Neural cell (in vitro differentiated cells): Measurements from ENCODE around the gene RYR2. TPM values are rescaled to one million over a fixed set of nuclear protein-coding genes. Genes with fewer than 3 reads are reported as not detected.

Experiments
- H2AFZ ChIP-seq: fragments of 200-600, 300-800 bp; sonication (generic), shearing (Covaris generic); 2 replicates; pipeline ENCODE4 v1.6.0; 2014; ENCODE audit warnings: low read depth, mild to moderate bottlenecking, antibody characterized with exemption, low read length, moderate library complexity
- H3F3A ChIP-seq: fragments of 200-600 bp; shearing (Covaris generic); 2 replicates; pipeline ENCODE4 v1.6.1; 2016; ENCODE audit warnings: mild to moderate bottlenecking, moderate library complexity, mixed read lengths, antibody characterized with exemption, low read length; ENCODE audit not compliant: insufficient read depth, poor library complexity, severe bottlenecking
- H3K27ac ChIP-seq: fragments of 200-600, 300-800 bp; sonication (generic), shearing (Covaris generic); 2 replicates; pipeline ENCODE4 v1.5.1; 2014; ENCODE audit warnings: mild to moderate bottlenecking, low read length, moderate library complexity
- H3K27me3 ChIP-seq: fragments of 300-800, 200-600 bp; sonication (generic), shearing (Covaris generic); 2 replicates; pipeline ENCODE4 v1.6.0; 2014; ENCODE audit warnings: mild to moderate bottlenecking, low read depth, low read length, moderate library complexity; ENCODE audit not compliant: insufficient read depth
- H3K36me3 ChIP-seq: fragments of 300-800, 200-600 bp; sonication (generic), shearing (Covaris generic); 2 replicates; pipeline ENCODE4 v1.5.1; 2014; ENCODE audit warnings: mild to moderate bottlenecking, antibody characterized with exemption, low read length, moderate library complexity; ENCODE audit not compliant: insufficient read depth
- H3K4me2 ChIP-seq: fragments of 300-800, 200-600 bp; sonication (generic), shearing (Covaris generic); 2 replicates; pipeline ENCODE4 v1.6.0; 2014; ENCODE audit warnings: mild to moderate bottlenecking, low read length
- H3K4me3 ChIP-seq: fragments of 300-800, 200-600 bp; sonication (generic), shearing (Covaris generic); 2 replicates; pipeline ENCODE4 v1.5.1; 2014; ENCODE audit warnings: mild to moderate bottlenecking, low read length, moderate library complexity
- H3K79me2 ChIP-seq: fragments of 200-600 bp; shearing (Covaris generic); replicated peaks from 2 replicates; pipeline ENCODE4 v1.6.0; 2014; ENCODE audit warnings: mild to moderate bottlenecking, low read length, moderate library complexity; ENCODE audit not compliant: insufficient read depth
- H3K9ac ChIP-seq: fragments of 300-800, 200-600 bp; sonication (generic), shearing (Covaris generic); 2 replicates; pipeline ENCODE4 v1.6.1; 2016; ENCODE audit warnings: mild to moderate bottlenecking, low read length, mixed read lengths
- H3K9me2 ChIP-seq: fragments of 200-600 bp; shearing (Covaris generic); 2 replicates; pipeline ENCODE4 v1.6.1; 2016; ENCODE audit warnings: mild to moderate bottlenecking, low read length, mixed read lengths; ENCODE audit not compliant: insufficient read depth
- H3K9me3 ChIP-seq: fragments of 200-600, 300-800 bp; sonication (generic), shearing (Covaris generic); 2 replicates; pipeline ENCODE4 v1.6.1; 2016; ENCODE audit warnings: mild to moderate bottlenecking, mixed run types, low read length, moderate library complexity, mixed read lengths
- H4K20me1 ChIP-seq: fragments of 200-600 bp; shearing (Covaris generic); 2 replicates; pipeline ENCODE4 v1.6.1; 2016; ENCODE audit warnings: mild to moderate bottlenecking, mixed run types; ENCODE audit not compliant: insufficient read depth
- CTCF ChIP-seq: fragments of 450-650 bp; IDR thresholded peaks from 2 replicates; pipeline ENCODE4 v1.5.1; 2014; ENCODE audit warnings: antibody characterized with exemption, mild to moderate bottlenecking, moderate library complexity; ENCODE audit not compliant: poor library complexity, severe bottlenecking
- EP300 ChIP-seq: fragments of 450-650 bp; conservative IDR thresholded peaks from 2 replicates; pipeline ENCODE4 v1.6.1; 2014; ENCODE audit warnings: antibody characterized with exemption, mild to moderate bottlenecking, moderate library complexity; ENCODE audit not compliant: poor library complexity, severe bottlenecking
- EZH2 ChIP-seq: fragments of 200-600, 300-800 bp; shearing (Covaris generic), sonication (generic); IDR thresholded peaks from 2 replicates; pipeline ENCODE4 v1.6.1; 2014; ENCODE audit warnings: antibody characterized with exemption, low read length, borderline replicate concordance, mild to moderate bottlenecking; ENCODE audit not compliant: insufficient read depth, poor library complexity, severe bottlenecking
- MXI1 ChIP-seq: fragments of 450-650 bp; conservative IDR thresholded peaks from 2 replicates; pipeline ENCODE4 v1.6.1; 2014; ENCODE audit warnings: antibody characterized with exemption, mild to moderate bottlenecking; ENCODE audit not compliant: poor library complexity, severe bottlenecking
- POLR2AphosphoS5 ChIP-seq: IDR thresholded peaks from 2 replicates; pipeline ENCODE4 v1.6.1; 2012
- RAD21 ChIP-seq: fragments of 450-650 bp; conservative IDR thresholded peaks from 2 replicates; pipeline ENCODE4 v1.6.1; 2014; ENCODE audit warnings: antibody characterized with exemption, mild to moderate bottlenecking, moderate library complexity
- SMC3 ChIP-seq: fragments of 450-650 bp; conservative IDR thresholded peaks from 2 replicates; pipeline ENCODE4 v1.6.1; 2014; ENCODE audit warnings: antibody characterized with exemption, mild to moderate bottlenecking, moderate library complexity; ENCODE audit not compliant: poor library complexity
- TAF1 ChIP-seq: IDR thresholded peaks from 2 replicates; pipeline ENCODE4 v1.6.1; 2012; ENCODE audit warnings: low read depth
- polyA plus RNA-seq: library from polyadenylated mRNA; depleted of rRNA; stranded (reverse); fragments of >200 nt; gene quantifications from 2 replicates; pipeline ENCODE4 v1.2.3, GENCODE V29; 2014
- TF ChIP-seq, protein P1 (sequence below): IDR thresholded peaks from 2 replicates; pipeline ENCODE4 v1.6.1; 2012; ENCODE audit warnings: borderline replicate concordance

RYR2 gene
- polyA plus RNA-seq, 1 donor from 2014 or later = 3.8 TPM

GRCh38 chr1:237471956-237472355 is 430.0 kb downstream of the RYR2 start:
- no peak overlapping the region for H2AFZ ChIP-seq
- H3K27ac ChIP-seq = no peak overlapping the region
- TF ChIP-seq, protein P1, sequence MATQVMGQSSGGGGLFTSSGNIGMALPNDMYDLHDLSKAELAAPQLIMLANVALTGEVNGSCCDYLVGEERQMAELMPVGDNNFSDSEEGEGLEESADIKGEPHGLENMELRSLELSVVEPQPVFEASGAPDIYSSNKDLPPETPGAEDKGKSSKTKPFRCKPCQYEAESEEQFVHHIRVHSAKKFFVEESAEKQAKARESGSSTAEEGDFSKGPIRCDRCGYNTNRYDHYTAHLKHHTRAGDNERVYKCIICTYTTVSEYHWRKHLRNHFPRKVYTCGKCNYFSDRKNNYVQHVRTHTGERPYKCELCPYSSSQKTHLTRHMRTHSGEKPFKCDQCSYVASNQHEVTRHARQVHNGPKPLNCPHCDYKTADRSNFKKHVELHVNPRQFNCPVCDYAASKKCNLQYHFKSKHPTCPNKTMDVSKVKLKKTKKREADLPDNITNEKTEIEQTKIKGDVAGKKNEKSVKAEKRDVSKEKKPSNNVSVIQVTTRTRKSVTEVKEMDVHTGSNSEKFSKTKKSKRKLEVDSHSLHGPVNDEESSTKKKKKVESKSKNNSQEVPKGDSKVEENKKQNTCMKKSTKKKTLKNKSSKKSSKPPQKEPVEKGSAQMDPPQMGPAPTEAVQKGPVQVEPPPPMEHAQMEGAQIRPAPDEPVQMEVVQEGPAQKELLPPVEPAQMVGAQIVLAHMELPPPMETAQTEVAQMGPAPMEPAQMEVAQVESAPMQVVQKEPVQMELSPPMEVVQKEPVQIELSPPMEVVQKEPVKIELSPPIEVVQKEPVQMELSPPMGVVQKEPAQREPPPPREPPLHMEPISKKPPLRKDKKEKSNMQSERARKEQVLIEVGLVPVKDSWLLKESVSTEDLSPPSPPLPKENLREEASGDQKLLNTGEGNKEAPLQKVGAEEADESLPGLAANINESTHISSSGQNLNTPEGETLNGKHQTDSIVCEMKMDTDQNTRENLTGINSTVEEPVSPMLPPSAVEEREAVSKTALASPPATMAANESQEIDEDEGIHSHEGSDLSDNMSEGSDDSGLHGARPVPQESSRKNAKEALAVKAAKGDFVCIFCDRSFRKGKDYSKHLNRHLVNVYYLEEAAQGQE = no peak
- no peak for TF ChIP-seq MXI1
- no peaks in the 10 kb centered on the region for H3K27me3 ChIP-seq
- H3K9me3 ChIP-seq = no peaks in the 10 kb centered on the region
- no peaks in the 10 kb centered on the region for H4K20me1 ChIP-seq
- no peak overlapping the region for H3K4me2 ChIP-seq
- no peak overlapping the region for H3K4me3 ChIP-seq
- no peaks in the 10 kb centered on the region for H3F3A ChIP-seq
- H3K9me2 ChIP-seq = no peaks in the 10 kb centered on the region
- H3K79me2 ChIP-seq = no peaks in the 10 kb centered on the region
- H3K36me3 ChIP-seq = no peaks in the 10 kb centered on the region
- H3K9ac ChIP-seq = no peak overlapping the region

- Histone ChIP-seq H4K20me1 (no peaks in the 10 kb centered on the region), H3K9ac (no peak overlapping the region), H3K36me3 (no peaks in the 10 kb centered on the region), H3K79me2 (no peaks in the 10 kb centered on the region), H2AFZ (no peak overlapping the region), H3K9me2 (no peaks in the 10 kb centered on the region), H3K27me3 (no peaks in the 10 kb centered on the region), H3F3A (no peaks in the 10 kb centered on the region), H3K4me2 (no peak overlapping the region), H3K4me3 (no peak overlapping the region), H3K27ac (peak overlapping the region; percentile 24), H3K9me3 (no peaks in the 10 kb centered on the region)
- TF ChIP-seq SMC3 (no peak), POLR2AphosphoS5 (peak; percentile 49), EP300 (peak; percentile 78)
These were observed 431.9 kb downstream of the RYR2 start for GRCh38 chr1:237473854-237474253.

- Histone ChIP-seq H3K4me2 (no peak overlapping the region), H3K4me3 (no peak overlapping the region), H4K20me1 (no peaks in the 10 kb centered on the region), H3K27me3 (no peaks in the 10 kb centered on the region), H3K36me3 (no peaks in the 10 kb centered on the region), H3K79me2 (no peaks in the 10 kb centered on the region), H3F3A (no peaks in the 10 kb centered on the region), H3K9me2 (no peaks in the 10 kb centered on the region), H3K9me3 (no peaks in the 10 kb centered on the region), H3K9ac (no peak overlapping the region), H2AFZ (no peak overlapping the region), H3K27ac (no peak overlapping the region)
- TF ChIP-seq RAD21 (no peak), MXI1 (no peak), POLR2AphosphoS5 (no peak)
These were observed 436.1 kb downstream of the RYR2 start for GRCh38 chr1:237478082-237478481.

DNA sequence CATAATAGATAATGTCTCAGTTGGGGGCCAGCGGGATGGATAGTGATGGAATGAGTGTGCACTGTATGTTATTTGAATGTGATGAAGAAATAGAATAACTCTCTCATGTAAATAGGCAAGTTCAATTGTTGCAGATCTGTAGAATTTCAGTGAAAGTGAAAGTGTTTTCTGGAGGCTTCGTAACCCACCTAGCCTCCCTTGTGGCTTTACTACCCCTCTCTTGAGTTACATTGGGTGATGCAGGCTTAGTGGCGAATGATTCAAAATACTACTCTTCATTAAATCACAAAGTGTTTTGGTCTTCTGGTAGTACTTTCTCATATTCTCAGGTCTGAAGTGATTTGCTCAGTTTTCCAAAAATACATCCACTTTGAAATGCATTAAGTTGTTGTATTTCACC is 436.9 kb downstream of the RYR2 start:
- Histone ChIP-seq H3K9me3 (no peaks in the 10 kb centered on the region), H3K27me3 (no peaks in the 10 kb centered on the region), H4K20me1 (no peaks in the 10 kb centered on the region), H3K36me3 (no peaks in the 10 kb centered on the region), H3F3A (no peaks in the 10 kb centered on the region), H2AFZ (no peak overlapping the region), H3K27ac (no peak overlapping the region), H3K9me2 (no peaks in the 10 kb centered on the region), H3K9ac (no peak overlapping the region), H3K4me2 (no peak overlapping the region), H3K79me2 (no peaks in the 10 kb centered on the region), H3K4me3 (no peak overlapping the region)
- TF ChIP-seq POLR2AphosphoS5 = no peak
- no peak for TF ChIP-seq RAD21
- no peak for TF ChIP-seq EP300
- TF ChIP-seq SMC3 = no peak
- no peak for TF ChIP-seq EZH2
- TF ChIP-seq, protein P1 = no peak
- no peak for TF ChIP-seq CTCF
- TF ChIP-seq TAF1 = no peak
- TF ChIP-seq MXI1 = no peak
